Measurements from ENCODE around the gene RERE.
"Not testable (repeated sequence)": the region's sequence is repeated elsewhere in the genome, so short reads cannot be mapped to it uniquely, and the experiment has no call there.

The RERE gene

DNA sequence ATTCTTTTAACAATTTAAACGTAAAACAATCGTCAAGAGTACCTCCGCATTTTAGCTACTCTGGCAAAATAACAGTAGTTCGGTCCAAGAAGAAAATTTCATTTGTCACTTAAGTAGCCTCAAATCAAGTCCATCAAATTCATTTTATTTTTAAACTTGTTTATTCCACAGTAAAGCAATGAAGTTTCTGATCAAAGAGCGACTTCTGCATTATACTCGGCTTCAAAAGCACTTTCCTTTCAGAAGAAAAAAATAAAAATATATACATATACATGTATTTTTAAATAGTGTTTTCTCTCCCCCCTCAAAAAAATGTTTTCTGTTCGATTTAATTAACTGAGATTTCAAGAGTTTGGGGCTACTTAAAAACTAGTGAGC, 115.0 kb downstream of the RERE start:
- Histone ChIP-seq H3K27me3 (ENCODE audit: control insufficient read depth, insufficient read depth, low read length) (no peaks in the 10 kb centered on the region), H3K4me3 (ENCODE audit: low read length) (peak overlapping the region; percentile 66), H3K27ac (ENCODE audit: low read depth, low read length) (peak overlapping the region; percentile 70), H3K36me3 (ENCODE audit: control insufficient read depth, insufficient read depth, low read length) (no peaks in the 10 kb centered on the region), H3K9ac (ENCODE audit: low read length) (no peak overlapping the region), H3K4me1 (ENCODE audit: control insufficient read depth, insufficient read depth, low read length) (peaks cover 25% of the 10 kb centered on the region)

- H3K4me1 ChIP-seq (ENCODE audit: control insufficient read depth, insufficient read depth, low read length): peaks cover 23% of the 10 kb centered on the region
- no peaks in the 10 kb centered on the region for H3K27me3 ChIP-seq (ENCODE audit: control insufficient read depth, insufficient read depth, low read length)
- H3K36me3 ChIP-seq (ENCODE audit: control insufficient read depth, insufficient read depth, low read length): no peaks in the 10 kb centered on the region
- no peak overlapping the region for H3K9ac ChIP-seq (ENCODE audit: low read length)
- H3K4me3 ChIP-seq (ENCODE audit: low read length): peak overlapping the region; percentile 66
- peak overlapping the region; percentile 43 for H3K27ac ChIP-seq (ENCODE audit: low read depth, low read length)
Observed at GRCh38 chr1:8701794-8702471, 115.5 kb downstream of the RERE start.

DNA sequence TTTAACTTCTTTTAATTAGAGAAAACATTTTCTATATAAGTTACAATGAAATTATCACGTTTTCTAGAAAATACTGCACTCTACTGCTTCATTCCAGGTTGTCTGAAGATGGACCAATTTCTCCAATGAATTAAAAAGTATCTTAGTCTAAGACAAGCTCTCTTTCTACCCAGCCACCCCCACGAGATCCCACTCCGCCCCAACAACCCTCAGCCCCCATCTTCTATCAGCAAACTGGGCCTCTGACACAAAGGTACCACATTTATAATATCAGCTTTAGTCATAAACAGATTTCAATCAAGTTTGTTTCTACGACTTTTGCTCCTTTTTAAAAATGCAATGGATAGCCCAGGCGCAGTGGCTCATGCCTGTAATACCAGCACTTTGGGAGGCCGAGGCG, 117.8 kb downstream of the RERE start:
- H3K36me3 ChIP-seq (ENCODE audit: control insufficient read depth, insufficient read depth, low read length): no peaks in the 10 kb centered on the region
- H3K27ac ChIP-seq (ENCODE audit: low read depth, low read length): no peak overlapping the region
- H3K4me1 ChIP-seq (ENCODE audit: control insufficient read depth, insufficient read depth, low read length): peaks cover 20% of the 10 kb centered on the region
- no peak overlapping the region for H3K4me3 ChIP-seq (ENCODE audit: low read length)
- H3K9ac ChIP-seq (ENCODE audit: low read length): no peak overlapping the region
- H3K27me3 ChIP-seq (ENCODE audit: control insufficient read depth, insufficient read depth, low read length): no peaks in the 10 kb centered on the region

GRCh38 chr1:8698937-8699447, 118.4 kb downstream of the RERE start:
- Histone ChIP-seq H3K36me3 (ENCODE audit: control insufficient read depth, insufficient read depth, low read length) (no peaks in the 10 kb centered on the region), H3K9ac (ENCODE audit: low read length) (no peak overlapping the region), H3K27me3 (ENCODE audit: control insufficient read depth, insufficient read depth, low read length) (no peaks in the 10 kb centered on the region), H3K27ac (ENCODE audit: low read depth, low read length) (no peak overlapping the region), H3K4me1 (ENCODE audit: control insufficient read depth, insufficient read depth, low read length) (peaks cover 20% of the 10 kb centered on the region), H3K4me3 (ENCODE audit: low read length) (no peak overlapping the region)

- no peaks in the 10 kb centered on the region for H3K36me3 ChIP-seq (ENCODE audit: control insufficient read depth, insufficient read depth, low read length)
Observed at GRCh38 chr1:8698012-8698630, 119.3 kb downstream of the RERE start.

DNA sequence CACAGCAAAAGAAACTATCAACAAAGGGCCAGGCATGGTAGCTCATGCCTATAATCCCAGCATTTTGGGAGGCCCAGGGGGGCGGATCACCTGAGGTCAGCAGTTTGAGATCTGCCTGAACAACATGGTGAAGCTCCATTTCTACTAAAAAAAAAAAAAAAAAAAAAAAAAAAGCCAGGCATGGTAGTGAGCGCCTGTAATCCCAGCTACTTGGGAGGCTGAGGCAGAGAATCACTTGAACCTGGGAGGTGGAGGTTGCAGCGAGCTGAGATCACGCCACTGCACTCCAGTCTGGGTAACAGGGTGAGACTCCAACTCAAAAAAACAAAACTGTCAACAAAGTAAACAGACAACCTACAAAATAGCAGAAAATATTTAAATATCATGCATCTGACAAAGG, 122.0 kb downstream of the RERE start:
- H3K4me3 ChIP-seq (ENCODE audit: low read length); H3K27ac ChIP-seq (ENCODE audit: low read depth, low read length); H3K27me3 ChIP-seq (ENCODE audit: control insufficient read depth, insufficient read depth, low read length); H3K9ac ChIP-seq (ENCODE audit: low read length); H3K4me1 ChIP-seq (ENCODE audit: control insufficient read depth, insufficient read depth, low read length); H3K36me3 ChIP-seq (ENCODE audit: control insufficient read depth, insufficient read depth, low read length): not testable (repeated sequence)

More at GRCh38 chr1:8698012-8698630, 119.3 kb downstream of the RERE start:
- Histone ChIP-seq H3K4me1 (ENCODE audit: control insufficient read depth, insufficient read depth, low read length) (peaks cover 16% of the 10 kb centered on the region), H3K27me3 (ENCODE audit: control insufficient read depth, insufficient read depth, low read length) (no peaks in the 10 kb centered on the region), H3K4me3 (ENCODE audit: low read length) (no peak overlapping the region), H3K27ac (ENCODE audit: low read depth, low read length) (no peak overlapping the region), H3K9ac (ENCODE audit: low read length) (no peak overlapping the region)

DNA sequence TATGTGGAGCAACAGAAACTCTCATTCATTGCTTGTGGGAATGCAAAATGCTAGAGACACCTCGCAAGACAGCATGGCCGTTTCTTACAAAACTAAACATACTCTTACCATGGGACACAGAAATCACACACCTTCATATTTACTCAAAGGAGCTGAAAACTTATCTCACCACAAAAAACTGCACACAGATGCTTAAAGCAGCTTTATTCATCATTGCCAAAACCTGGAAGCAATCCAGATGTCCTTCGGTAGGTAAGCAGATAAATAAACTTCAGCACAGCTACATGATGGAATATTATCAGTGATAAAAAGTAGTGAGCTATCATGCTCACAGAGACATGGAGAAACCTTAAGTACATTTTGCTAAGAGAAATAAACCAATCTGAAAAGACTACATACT, 124.3 kb downstream of the RERE start:
- Histone ChIP-seq H3K9ac (ENCODE audit: low read length) (no peak overlapping the region), H3K4me3 (ENCODE audit: low read length) (no peak overlapping the region), H3K4me1 (ENCODE audit: control insufficient read depth, insufficient read depth, low read length) (peaks cover 4% of the 10 kb centered on the region), H3K27ac (ENCODE audit: low read depth, low read length) (no peak overlapping the region), H3K27me3 (ENCODE audit: control insufficient read depth, insufficient read depth, low read length) (no peaks in the 10 kb centered on the region), H3K36me3 (ENCODE audit: control insufficient read depth, insufficient read depth, low read length) (no peaks in the 10 kb centered on the region)

DNA sequence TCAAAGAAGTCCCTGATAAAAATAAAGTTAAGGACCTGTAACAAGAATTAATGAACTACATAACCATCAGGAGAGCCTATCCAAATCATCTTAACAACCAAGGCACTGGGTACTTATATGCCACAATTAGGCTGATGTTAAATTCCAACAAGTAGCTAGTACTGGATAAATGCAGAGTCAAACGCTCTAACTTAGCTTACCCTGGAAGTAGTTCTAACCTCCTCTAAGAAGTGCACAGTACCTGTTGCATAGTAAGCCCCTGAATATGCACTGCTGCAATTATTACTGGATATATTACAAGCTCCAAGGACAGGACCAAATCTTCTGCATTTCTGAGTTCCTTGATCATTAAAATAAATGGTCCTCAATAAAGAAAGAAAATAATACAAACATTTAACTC, 125.8 kb downstream of the RERE start:
- no peaks in the 10 kb centered on the region for H3K36me3 ChIP-seq (ENCODE audit: control insufficient read depth, insufficient read depth, low read length)
- H3K4me3 ChIP-seq (ENCODE audit: low read length): no peak overlapping the region
- H3K27me3 ChIP-seq (ENCODE audit: control insufficient read depth, insufficient read depth, low read length): no peaks in the 10 kb centered on the region
- peaks cover 7% of the 10 kb centered on the region for H3K4me1 ChIP-seq (ENCODE audit: control insufficient read depth, insufficient read depth, low read length)
- H3K9ac ChIP-seq (ENCODE audit: low read length): no peak overlapping the region
- no peak overlapping the region for H3K27ac ChIP-seq (ENCODE audit: low read depth, low read length)

DNA sequence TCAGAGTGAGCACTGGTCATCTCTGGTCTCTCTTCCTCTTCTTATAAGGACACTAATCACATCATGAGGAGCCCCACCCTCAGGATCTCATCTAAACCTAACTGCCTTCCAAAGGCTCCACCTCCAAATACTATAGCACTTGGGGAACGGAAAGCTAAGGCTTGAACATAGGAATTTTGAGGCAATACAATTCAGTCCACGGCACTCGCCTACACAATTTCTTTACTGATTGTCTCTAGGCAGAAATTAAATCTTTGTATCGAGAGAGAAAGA, 127.3 kb downstream of the RERE start:
- H3K4me3 ChIP-seq (ENCODE audit: low read length): no peak overlapping the region
- H3K9ac ChIP-seq (ENCODE audit: low read length): no peak overlapping the region
- H3K4me1 ChIP-seq (ENCODE audit: control insufficient read depth, insufficient read depth, low read length): peaks cover 7% of the 10 kb centered on the region
- no peaks in the 10 kb centered on the region for H3K27me3 ChIP-seq (ENCODE audit: control insufficient read depth, insufficient read depth, low read length)
- no peak overlapping the region for H3K27ac ChIP-seq (ENCODE audit: low read depth, low read length)
- no peaks in the 10 kb centered on the region for H3K36me3 ChIP-seq (ENCODE audit: control insufficient read depth, insufficient read depth, low read length)

GRCh38 chr1:8689431-8690252, 127.8 kb downstream of the RERE start:
- Histone ChIP-seq H3K36me3 (ENCODE audit: control insufficient read depth, insufficient read depth, low read length) (no peaks in the 10 kb centered on the region), H3K4me1 (ENCODE audit: control insufficient read depth, insufficient read depth, low read length) (peaks cover 7% of the 10 kb centered on the region), H3K9ac (ENCODE audit: low read length) (no peak overlapping the region), H3K27ac (ENCODE audit: low read depth, low read length) (no peak overlapping the region), H3K4me3 (ENCODE audit: low read length) (no peak overlapping the region), H3K27me3 (ENCODE audit: control insufficient read depth, insufficient read depth, low read length) (no peaks in the 10 kb centered on the region)

GRCh38 chr1:8687538-8687937, 129.9 kb downstream of the RERE start:
- Histone ChIP-seq H3K4me3 (ENCODE audit: low read length) (no peak overlapping the region), H3K27me3 (ENCODE audit: control insufficient read depth, insufficient read depth, low read length) (no peaks in the 10 kb centered on the region), H3K4me1 (ENCODE audit: control insufficient read depth, insufficient read depth, low read length) (peaks cover 7% of the 10 kb centered on the region), H3K36me3 (ENCODE audit: control insufficient read depth, insufficient read depth, low read length) (no peaks in the 10 kb centered on the region), H3K27ac (ENCODE audit: low read depth, low read length) (no peak overlapping the region), H3K9ac (ENCODE audit: low read length) (no peak overlapping the region)

- H3K4me1 ChIP-seq (ENCODE audit: control insufficient read depth, insufficient read depth, low read length): peaks cover 6% of the 10 kb centered on the region
- no peak overlapping the region for H3K4me3 ChIP-seq (ENCODE audit: low read length)
- H3K9ac ChIP-seq (ENCODE audit: low read length): no peak overlapping the region
- H3K27ac ChIP-seq (ENCODE audit: low read depth, low read length): no peak overlapping the region
- H3K27me3 ChIP-seq (ENCODE audit: control insufficient read depth, insufficient read depth, low read length): no peaks in the 10 kb centered on the region
- no peaks in the 10 kb centered on the region for H3K36me3 ChIP-seq (ENCODE audit: control insufficient read depth, insufficient read depth, low read length)
Observed at GRCh38 chr1:8687039-8687438, 130.4 kb downstream of the RERE start.

Data from rectal smooth muscle tissue (tissue), 1 donor.